Astrocyte (in vitro differentiated cells and primary cell): ENCODE data around the gene NFIA. TPM values are rescaled to one million over a fixed set of nuclear protein-coding genes. Genes with fewer than 3 reads are reported as not detected.

Source experiments
- DNase-seq: peaks from one replicate; pipeline ENCODE4 v3.0.0-alpha.2; 2010; ENCODE audit warnings: low read depth
- FAIRE-seq: peaks from 2 replicates; lab custom pipeline; 2011; peaks lifted over from hg19 to GRCh38; lab: Jason Lieb, UNC
- H2AFZ ChIP-seq: 2 replicates; pipeline ENCODE4 v1.6.0; 2012; ENCODE audit warnings: low read depth, low read length, inconsistent platforms
- H3K27ac ChIP-seq: 2 replicates; pipeline ENCODE4 v1.5.1; 2011; ENCODE audit warnings: low read depth, low read length, inconsistent platforms
- H3K27me3 ChIP-seq: 2 replicates; pipeline ENCODE4 v1.6.0; 2011; ENCODE audit warnings: low read length, inconsistent platforms; ENCODE audit not compliant: insufficient read depth
- H3K36me3 ChIP-seq: 2 replicates; pipeline ENCODE4 v1.5.1; 2011; ENCODE audit warnings: low read length, inconsistent platforms; ENCODE audit not compliant: insufficient read depth
- H3K4me1 ChIP-seq: 2 replicates; pipeline ENCODE4 v1.5.1; 2011; ENCODE audit warnings: low read length, inconsistent platforms; ENCODE audit not compliant: insufficient read depth
- H3K4me2 ChIP-seq: 2 replicates; pipeline ENCODE4 v1.6.0; 2012; ENCODE audit warnings: low read length, inconsistent platforms
- H3K4me3 ChIP-seq: 2 replicates; pipeline ENCODE4 v1.5.1; 2011; ENCODE audit warnings: low read depth, mild to moderate bottlenecking, low read length, inconsistent platforms; ENCODE audit not compliant: insufficient read depth
- H3K79me2 ChIP-seq: 2 replicates; pipeline ENCODE4 v1.6.0; 2012; ENCODE audit warnings: mild to moderate bottlenecking, low read length, inconsistent platforms; ENCODE audit not compliant: insufficient read depth
- H3K9ac ChIP-seq: 2 replicates; pipeline ENCODE4 v1.6.0; 2012; ENCODE audit warnings: mild to moderate bottlenecking, low read length, inconsistent platforms
- H3K9me3 ChIP-seq: 2 replicates; pipeline ENCODE4 v1.5.1; 2012; ENCODE audit warnings: low read depth, mild to moderate bottlenecking, low read length, inconsistent platforms; ENCODE audit not compliant: insufficient read depth
- H4K20me1 ChIP-seq: 2 replicates; pipeline ENCODE4 v1.6.0; 2012; ENCODE audit warnings: low read length, inconsistent platforms; ENCODE audit not compliant: insufficient read depth
- H3K27ac Mint-ChIP-seq: one replicate; pipeline ENCODE4 v1.8.0; 2021; ENCODE audit warnings: mild to moderate bottlenecking, mixed read lengths; ENCODE audit not compliant: unreplicated experiment
- H3K27me3 Mint-ChIP-seq: one replicate; pipeline ENCODE4 v1.8.0; 2021; ENCODE audit warnings: low read depth, mixed read lengths; ENCODE audit not compliant: unreplicated experiment
- H3K36me3 Mint-ChIP-seq: one replicate; pipeline ENCODE4 v1.8.0; 2021; ENCODE audit warnings: low read depth, mixed read lengths; ENCODE audit not compliant: unreplicated experiment
- H3K4me1 Mint-ChIP-seq: one replicate; pipeline ENCODE4 v1.8.0; 2021; ENCODE audit warnings: low read depth, mixed read lengths; ENCODE audit not compliant: unreplicated experiment
- H3K4me3 Mint-ChIP-seq: one replicate; pipeline ENCODE4 v1.8.0; 2021; ENCODE audit warnings: mild to moderate bottlenecking, moderate library complexity, mixed read lengths; ENCODE audit not compliant: unreplicated experiment
- H3K9me3 Mint-ChIP-seq: one replicate; pipeline ENCODE4 v1.8.0; 2021; ENCODE audit warnings: mild to moderate bottlenecking, mixed read lengths; ENCODE audit not compliant: unreplicated experiment
- CTCF ChIP-seq: IDR thresholded peaks from 2 replicates; pipeline ENCODE4 v1.5.1; 2011; ENCODE audit warnings: low read depth, mild to moderate bottlenecking, inconsistent platforms, low read length, moderate library complexity; ENCODE audit not compliant: insufficient read depth
- EZH2 ChIP-seq: IDR thresholded peaks from 2 replicates; pipeline ENCODE4 v1.6.1; 2012; ENCODE audit warnings: mild to moderate bottlenecking, low read length, inconsistent platforms; ENCODE audit not compliant: insufficient read depth
- total RNA-seq: library from RNA; stranded (reverse); gene quantifications from 2 replicates; pipeline ENCODE4 v1.2.1, GENCODE V29; 2021

Gene NFIA
- total RNA-seq, 1 donor from 2014 or later: 4.6 TPM

- no peaks in the 10 kb centered on the region for H3K79me2 ChIP-seq
- DNase-seq (no peak), FAIRE-seq (no peak)
- H3K9ac ChIP-seq: no peak overlapping the region
- H3K4me3 ChIP-seq: no peak overlapping the region
- no peak overlapping the region for H3K4me2 ChIP-seq
- Mint-ChIP-seq H3K4me1 (no peaks in the 10 kb centered on the region), H3K27me3 (no peaks in the 10 kb centered on the region), H3K9me3 (peaks cover 1% of the 10 kb centered on the region), H3K27ac (no peak overlapping the region), H3K4me3 (no peak overlapping the region), H3K36me3 (no peaks in the 10 kb centered on the region)
- peaks cover 5% of the 10 kb centered on the region for H3K9me3 ChIP-seq
- no peaks in the 10 kb centered on the region for H4K20me1 ChIP-seq
- H3K27ac ChIP-seq: no peak overlapping the region
- TF ChIP-seq CTCF: no peak
- TF ChIP-seq EZH2: no peak
- H3K27me3 ChIP-seq: no peaks in the 10 kb centered on the region
- H3K4me1 ChIP-seq: no peaks in the 10 kb centered on the region
- H3K36me3 ChIP-seq: no peaks in the 10 kb centered on the region
- H2AFZ ChIP-seq: no peak overlapping the region
Observed at GRCh38 chr1:61386770-61387169, 304.4 kb downstream of the NFIA start.

GRCh38 chr1:61387829-61388228 lies 305.5 kb downstream of the NFIA start:
- Histone ChIP-seq H4K20me1 (no peaks in the 10 kb centered on the region), H3K9ac (no peak overlapping the region), H3K79me2 (no peaks in the 10 kb centered on the region), H3K9me3 (peaks cover 5% of the 10 kb centered on the region), H3K4me3 (no peak overlapping the region), H3K27ac (no peak overlapping the region), H3K36me3 (no peaks in the 10 kb centered on the region), H2AFZ (no peak overlapping the region), H3K4me2 (no peak overlapping the region), H3K27me3 (peaks cover 2% of the 10 kb centered on the region), H3K4me1 (no peaks in the 10 kb centered on the region)
- Mint-ChIP-seq H3K27ac (no peak overlapping the region), H3K36me3 (no peaks in the 10 kb centered on the region), H3K4me1 (no peaks in the 10 kb centered on the region), H3K4me3 (no peak overlapping the region), H3K27me3 (peaks cover 1% of the 10 kb centered on the region), H3K9me3 (peaks cover 1% of the 10 kb centered on the region)
- TF ChIP-seq EZH2: no peak
- TF ChIP-seq CTCF: no peak
- no peak for DNase-seq
- no peak for FAIRE-seq

GRCh38 chr1:61388566-61388965 lies 306.2 kb downstream of the NFIA start:
- Histone ChIP-seq H2AFZ (no peak overlapping the region), H3K4me2 (peak overlapping the region; percentile 52), H3K79me2 (no peaks in the 10 kb centered on the region), H3K9me3 (peaks cover 5% of the 10 kb centered on the region), H3K4me1 (no peaks in the 10 kb centered on the region), H3K27ac (peak overlapping the region; percentile 36), H3K9ac (peak overlapping the region; percentile 16), H3K27me3 (peaks cover 3% of the 10 kb centered on the region), H3K4me3 (no peak overlapping the region), H3K36me3 (no peaks in the 10 kb centered on the region), H4K20me1 (no peaks in the 10 kb centered on the region)
- Mint-ChIP-seq H3K27me3 (peaks cover 3% of the 10 kb centered on the region), H3K9me3 (peaks cover 3% of the 10 kb centered on the region), H3K4me3 (no peak overlapping the region), H3K36me3 (no peaks in the 10 kb centered on the region), H3K27ac (no peak overlapping the region), H3K4me1 (no peaks in the 10 kb centered on the region)
- DNase-seq (peak; percentile 75), FAIRE-seq (no peak)
- TF ChIP-seq CTCF (no peak), EZH2 (no peak)
